DND-41 (cell line): ENCODE results near the gene CAMKMT.

Experiments used
- EZH2 ChIP-seq: IDR thresholded peaks from 3 replicates; pipeline ENCODE4 v1.6.1; 2012; ENCODE audit warnings: borderline replicate concordance, low read depth, mild to moderate bottlenecking, moderate library complexity, low read length, inconsistent platforms; ENCODE audit not compliant: severe bottlenecking
- TF ChIP-seq, protein P1 (sequence below): IDR thresholded peaks from 2 replicates; pipeline ENCODE4 v1.5.1; 2012; ENCODE audit warnings: borderline replicate concordance, low read length, moderate library complexity, mild to moderate bottlenecking; ENCODE audit not compliant: poor library complexity, severe bottlenecking; ENCODE audit errors: extremely low read depth

DNA sequence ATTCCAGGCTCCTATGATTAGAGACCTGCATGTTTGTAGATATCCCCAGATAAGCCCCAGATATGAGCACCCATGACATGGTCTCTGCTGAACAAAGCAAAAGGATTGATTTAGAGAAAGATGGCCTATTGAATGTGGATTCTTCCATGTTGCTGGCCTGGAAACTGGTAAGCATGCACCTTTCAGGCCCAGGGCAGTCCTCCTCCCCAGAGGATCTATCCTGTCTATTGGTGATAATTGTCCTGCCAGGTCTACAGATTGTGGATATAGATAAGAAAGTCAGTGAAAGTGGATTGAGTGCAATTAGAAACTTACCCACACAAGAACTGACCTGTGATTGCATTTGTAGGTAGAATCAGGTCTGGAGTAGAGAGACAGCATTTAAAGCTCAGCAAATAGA lies 322.8 kb downstream of the CAMKMT start:
- TF ChIP-seq, protein P1, sequence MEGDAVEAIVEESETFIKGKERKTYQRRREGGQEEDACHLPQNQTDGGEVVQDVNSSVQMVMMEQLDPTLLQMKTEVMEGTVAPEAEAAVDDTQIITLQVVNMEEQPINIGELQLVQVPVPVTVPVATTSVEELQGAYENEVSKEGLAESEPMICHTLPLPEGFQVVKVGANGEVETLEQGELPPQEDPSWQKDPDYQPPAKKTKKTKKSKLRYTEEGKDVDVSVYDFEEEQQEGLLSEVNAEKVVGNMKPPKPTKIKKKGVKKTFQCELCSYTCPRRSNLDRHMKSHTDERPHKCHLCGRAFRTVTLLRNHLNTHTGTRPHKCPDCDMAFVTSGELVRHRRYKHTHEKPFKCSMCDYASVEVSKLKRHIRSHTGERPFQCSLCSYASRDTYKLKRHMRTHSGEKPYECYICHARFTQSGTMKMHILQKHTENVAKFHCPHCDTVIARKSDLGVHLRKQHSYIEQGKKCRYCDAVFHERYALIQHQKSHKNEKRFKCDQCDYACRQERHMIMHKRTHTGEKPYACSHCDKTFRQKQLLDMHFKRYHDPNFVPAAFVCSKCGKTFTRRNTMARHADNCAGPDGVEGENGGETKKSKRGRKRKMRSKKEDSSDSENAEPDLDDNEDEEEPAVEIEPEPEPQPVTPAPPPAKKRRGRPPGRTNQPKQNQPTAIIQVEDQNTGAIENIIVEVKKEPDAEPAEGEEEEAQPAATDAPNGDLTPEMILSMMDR = no peak
- no peak for TF ChIP-seq EZH2
